ENCODE data around the gene CWC22. TPM values are rescaled to one million over a fixed set of nuclear protein-coding genes. Genes with fewer than 3 reads are reported as not detected.

CWC22 gene
- total and polyA plus RNA-seq, 2 experiments from 2014 or later: 15.2 to 21.2 TPM

DNA sequence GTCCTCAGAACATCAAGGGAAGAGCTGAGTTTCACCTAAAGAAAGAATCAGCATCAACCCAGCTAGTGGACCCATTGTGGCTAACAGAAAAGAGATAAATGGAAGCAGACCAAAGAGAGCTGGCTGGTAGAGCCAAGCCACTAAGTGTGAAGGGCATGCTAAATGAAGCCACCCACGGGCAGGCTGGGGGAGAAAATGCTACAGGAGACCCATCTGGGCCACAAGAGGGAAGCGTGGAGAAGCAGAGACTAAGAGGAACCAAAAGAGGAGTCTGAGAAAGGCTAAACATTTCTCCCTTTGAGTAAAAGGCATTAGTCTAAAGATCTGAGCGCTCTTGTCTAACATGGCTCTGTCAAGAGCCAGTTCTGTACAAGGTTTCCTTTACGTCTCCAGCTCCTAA is 15.8 kb downstream of the CWC22 start:
- H3K27me3 ChIP-seq: no peaks in the 10 kb centered on the region
- DNase-seq (ENCODE audit: low read depth in 1 of 2, low spot score in 1 of 2): peak in 1 of 2 donors; percentile 10
- H3K36me3 ChIP-seq: peaks cover 21% of the 10 kb centered on the region
- H3K27ac ChIP-seq: no peak overlapping the region
- no peaks in the 10 kb centered on the region for H3K9me3 ChIP-seq (ENCODE audit: low read depth)
- no peak overlapping the region for H3K4me3 ChIP-seq
- no peaks in the 10 kb centered on the region for H3K4me1 ChIP-seq (ENCODE audit: low read depth)
- TF ChIP-seq, protein P1, sequence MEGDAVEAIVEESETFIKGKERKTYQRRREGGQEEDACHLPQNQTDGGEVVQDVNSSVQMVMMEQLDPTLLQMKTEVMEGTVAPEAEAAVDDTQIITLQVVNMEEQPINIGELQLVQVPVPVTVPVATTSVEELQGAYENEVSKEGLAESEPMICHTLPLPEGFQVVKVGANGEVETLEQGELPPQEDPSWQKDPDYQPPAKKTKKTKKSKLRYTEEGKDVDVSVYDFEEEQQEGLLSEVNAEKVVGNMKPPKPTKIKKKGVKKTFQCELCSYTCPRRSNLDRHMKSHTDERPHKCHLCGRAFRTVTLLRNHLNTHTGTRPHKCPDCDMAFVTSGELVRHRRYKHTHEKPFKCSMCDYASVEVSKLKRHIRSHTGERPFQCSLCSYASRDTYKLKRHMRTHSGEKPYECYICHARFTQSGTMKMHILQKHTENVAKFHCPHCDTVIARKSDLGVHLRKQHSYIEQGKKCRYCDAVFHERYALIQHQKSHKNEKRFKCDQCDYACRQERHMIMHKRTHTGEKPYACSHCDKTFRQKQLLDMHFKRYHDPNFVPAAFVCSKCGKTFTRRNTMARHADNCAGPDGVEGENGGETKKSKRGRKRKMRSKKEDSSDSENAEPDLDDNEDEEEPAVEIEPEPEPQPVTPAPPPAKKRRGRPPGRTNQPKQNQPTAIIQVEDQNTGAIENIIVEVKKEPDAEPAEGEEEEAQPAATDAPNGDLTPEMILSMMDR (IDR thresholded peaks at IDR 0.05; ENCODE audit: low read depth, low read length): no peak

DNA sequence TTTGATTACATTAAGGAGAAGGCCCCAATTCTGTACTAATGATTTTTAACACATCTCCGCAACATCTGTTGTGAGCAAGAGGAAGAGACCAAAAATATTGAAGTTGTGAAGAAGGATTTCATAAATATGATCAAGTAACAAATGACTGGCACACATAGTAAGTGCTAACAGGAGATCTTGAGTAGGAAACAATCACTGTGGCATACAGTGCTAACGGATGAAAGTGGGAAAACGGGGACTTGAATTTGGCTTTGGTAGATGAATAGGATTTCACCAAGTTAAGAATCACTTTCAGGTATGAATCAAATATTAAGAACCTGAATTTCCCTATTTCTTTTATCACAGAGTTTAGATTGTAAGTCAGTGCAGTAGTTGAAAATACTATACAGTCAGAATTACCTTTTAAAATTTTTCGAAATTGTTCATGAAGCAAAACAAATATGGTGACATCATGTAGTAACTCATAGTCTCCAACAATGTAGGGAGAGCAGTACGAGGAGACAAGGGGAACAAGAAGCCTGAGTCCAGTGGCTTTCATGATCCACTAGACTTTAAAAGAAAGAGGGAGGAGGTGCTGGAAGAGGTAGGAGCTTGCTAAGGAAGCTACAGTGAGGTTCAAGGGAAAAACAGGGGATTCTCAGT is 16.3 kb downstream of the CWC22 start:
- no peaks in the 10 kb centered on the region for H3K27me3 ChIP-seq
- H3K4me1 ChIP-seq (ENCODE audit: low read depth): no peaks in the 10 kb centered on the region
- no peak overlapping the region for H3K27ac ChIP-seq
- H3K9me3 ChIP-seq (ENCODE audit: low read depth): no peaks in the 10 kb centered on the region
- DNase-seq (ENCODE audit: low read depth in 1 of 2, low spot score in 1 of 2): no peak
- peaks cover 27% of the 10 kb centered on the region for H3K36me3 ChIP-seq
- TF ChIP-seq, protein P1 (IDR thresholded peaks at IDR 0.05; ENCODE audit: low read depth, low read length): no peak
- no peak overlapping the region for H3K4me3 ChIP-seq

DNA sequence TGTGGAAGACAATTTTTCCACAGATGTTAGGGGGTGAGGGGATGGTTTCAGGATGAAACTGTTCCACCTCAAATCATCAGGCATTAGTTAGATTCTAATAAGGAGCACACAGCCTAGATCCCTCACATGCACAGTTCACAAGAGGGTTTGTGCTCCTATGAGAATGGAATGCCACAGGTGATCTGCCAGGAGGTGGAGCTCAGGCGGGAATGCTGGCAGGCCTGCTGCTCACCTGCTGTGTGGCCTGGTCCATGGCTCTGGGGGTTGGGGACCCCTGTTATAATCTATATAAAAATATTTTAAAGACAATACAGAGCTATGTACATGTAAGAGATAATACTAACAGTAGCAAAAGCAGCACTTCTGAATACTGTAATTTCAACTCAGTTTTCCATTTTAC is 19.2 kb downstream of the CWC22 start:
- no peak overlapping the region for H3K27ac ChIP-seq
- no peaks in the 10 kb centered on the region for H3K27me3 ChIP-seq
- no peaks in the 10 kb centered on the region for H3K9me3 ChIP-seq (ENCODE audit: low read depth)
- no peaks in the 10 kb centered on the region for H3K4me1 ChIP-seq (ENCODE audit: low read depth)
- peaks cover 33% of the 10 kb centered on the region for H3K36me3 ChIP-seq
- no peak for DNase-seq (ENCODE audit: low read depth in 1 of 2, low spot score in 1 of 2)
- TF ChIP-seq, protein P1 (IDR thresholded peaks at IDR 0.05; ENCODE audit: low read depth, low read length): no peak
- H3K4me3 ChIP-seq: no peak overlapping the region

DNA sequence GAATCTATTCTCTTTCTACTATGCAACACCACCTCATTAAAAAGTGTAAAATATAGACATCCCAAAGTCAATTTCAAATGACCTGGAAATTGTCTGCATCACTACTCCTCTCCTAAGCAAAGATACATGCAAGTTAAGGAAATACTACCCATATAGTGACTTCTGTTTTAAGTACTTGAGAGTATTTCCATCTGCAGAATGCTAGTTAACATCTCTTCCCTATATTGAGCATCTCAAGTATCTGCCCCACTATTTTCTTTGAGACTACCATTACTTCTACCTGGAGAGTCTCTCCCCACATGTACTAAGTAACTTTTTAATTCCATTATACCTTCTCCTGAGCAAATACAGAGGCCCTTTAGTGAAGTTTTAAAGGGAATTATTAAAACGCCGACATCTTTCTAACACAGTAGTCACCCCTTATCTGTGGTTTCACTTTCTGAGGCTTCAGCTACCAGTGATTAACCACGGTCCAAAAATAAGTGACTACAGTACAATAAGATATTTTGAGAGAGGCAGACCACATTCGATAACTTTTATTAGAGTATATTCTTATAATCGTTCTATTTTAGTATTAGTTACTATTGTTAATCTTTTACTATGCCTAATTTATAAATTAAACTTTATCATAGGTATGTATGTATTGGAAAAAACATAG is 21.8 kb downstream of the CWC22 start:
- H3K36me3 ChIP-seq: peaks cover 39% of the 10 kb centered on the region
- no peak for DNase-seq (ENCODE audit: low read depth in 1 of 2, low spot score in 1 of 2)
- TF ChIP-seq, protein P1 (IDR thresholded peaks at IDR 0.05; ENCODE audit: low read depth, low read length): no peak

DNA sequence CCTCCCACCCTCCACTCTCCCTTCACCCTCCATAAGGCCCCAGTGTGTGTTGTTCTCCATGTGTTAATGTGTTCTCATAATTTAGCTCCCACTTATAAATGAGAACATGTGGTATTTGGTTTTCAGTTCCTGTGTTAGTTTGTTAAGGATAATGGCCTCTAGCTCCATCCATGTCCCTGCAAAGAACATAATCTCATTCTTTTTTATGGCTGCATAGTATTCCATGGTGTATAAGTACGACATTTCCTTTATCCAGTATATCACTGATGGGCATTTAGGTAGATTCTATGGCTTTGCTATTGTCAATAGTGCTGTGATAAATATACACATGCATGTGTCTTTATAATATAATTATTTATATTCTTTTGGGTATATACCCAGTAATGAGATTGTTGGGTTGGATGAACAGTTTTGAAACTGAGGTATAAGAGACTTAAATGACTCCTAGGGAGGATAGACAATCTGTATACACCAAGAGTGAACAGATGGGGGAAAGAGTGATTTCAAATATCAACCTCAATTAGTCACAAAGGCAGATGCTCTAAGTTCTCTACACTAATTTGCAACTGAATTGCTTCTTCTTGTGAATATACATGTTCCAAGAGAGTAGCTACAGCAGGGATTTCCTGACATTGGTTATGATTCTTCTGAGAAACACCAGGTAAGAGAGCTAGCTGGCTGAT is 23.7 kb downstream of the CWC22 start:
- H3K27ac ChIP-seq: no peak overlapping the region
- H3K36me3 ChIP-seq: peaks cover 37% of the 10 kb centered on the region
- TF ChIP-seq, protein P1 (IDR thresholded peaks at IDR 0.05; ENCODE audit: low read depth, low read length): no peak
- H3K9me3 ChIP-seq (ENCODE audit: low read depth): no peaks in the 10 kb centered on the region
- DNase-seq (ENCODE audit: low read depth in 1 of 2, low spot score in 1 of 2): no peak
- no peaks in the 10 kb centered on the region for H3K4me1 ChIP-seq (ENCODE audit: low read depth)
- no peak overlapping the region for H3K4me3 ChIP-seq
- H3K27me3 ChIP-seq: no peaks in the 10 kb centered on the region

More for the DNA sequence above, 21.8 kb downstream of the CWC22 start:
- no peaks in the 10 kb centered on the region for H3K27me3 ChIP-seq
- H3K4me3 ChIP-seq: no peak overlapping the region
- H3K27ac ChIP-seq: no peak overlapping the region
- H3K4me1 ChIP-seq (ENCODE audit: low read depth): no peaks in the 10 kb centered on the region
- H3K9me3 ChIP-seq (ENCODE audit: low read depth): no peaks in the 10 kb centered on the region
